Loucy (cell line): ENCODE data around the gene PELI2.
A peak's percentile ranks its signal among the peaks of the same experiment; 100 is the strongest.

Source experiments
- H2AFZ ChIP-seq: fragments of 200-600 bp; sonication (generic); 2 replicates; pipeline ENCODE4 v1.6.0; 2016; ENCODE audit warnings: antibody characterized with exemption, mild to moderate bottlenecking, low read length, moderate library complexity
- H3F3A ChIP-seq: fragments of 200-600 bp; 2 replicates; pipeline ENCODE4 v1.6.0; 2016; ENCODE audit warnings: antibody characterized with exemption, low read depth, mild to moderate bottlenecking
- H3K27me3 ChIP-seq: fragments of 200-600 bp; sonication (generic); 2 replicates; pipeline ENCODE4 v1.6.1; 2014; ENCODE audit warnings: low read length, mild to moderate bottlenecking; ENCODE audit not compliant: insufficient read depth, poor library complexity, severe bottlenecking
- H3K36me3 ChIP-seq: fragments of 200-600 bp; sonication (generic); 2 replicates; pipeline ENCODE4 v1.6.1; 2016; ENCODE audit warnings: low read length; ENCODE audit not compliant: insufficient read depth
- H3K4me1 ChIP-seq: fragments of 200-600 bp; sonication (generic); 2 replicates; pipeline ENCODE4 v1.5.1; 2014; ENCODE audit warnings: low read length, mild to moderate bottlenecking; ENCODE audit not compliant: insufficient read depth, poor library complexity, severe bottlenecking
- H3K4me2 ChIP-seq: fragments of 200-600 bp; sonication (generic); 2 replicates; pipeline ENCODE4 v1.6.0; 2014; ENCODE audit warnings: antibody characterized with exemption, low read length, low read depth, mild to moderate bottlenecking; ENCODE audit not compliant: poor library complexity, severe bottlenecking
- H3K4me3 ChIP-seq: fragments of 200-600 bp; sonication (generic); 2 replicates; pipeline ENCODE4 v1.5.1; 2014; ENCODE audit warnings: low read length, mild to moderate bottlenecking, mixed read lengths; ENCODE audit not compliant: poor library complexity, severe bottlenecking
- H3K79me2 ChIP-seq: fragments of 200-600 bp; sonication (generic); 2 replicates; pipeline ENCODE4 v1.6.1; 2014; ENCODE audit warnings: low read length; ENCODE audit not compliant: insufficient read depth
- H3K9ac ChIP-seq: fragments of 200-600 bp; sonication (generic); 2 replicates; pipeline ENCODE4 v1.6.0; 2014; ENCODE audit warnings: mild to moderate bottlenecking, low read depth, low read length, moderate library complexity; ENCODE audit not compliant: poor library complexity, severe bottlenecking
- H3K9me2 ChIP-seq: fragments of 200-600 bp; sonication (generic); replicated peaks from 2 replicates; pipeline ENCODE4 v1.6.1; 2016; ENCODE audit warnings: low read depth, low read length, mixed read lengths
- H3K9me3 ChIP-seq: fragments of 200-600 bp; sonication (generic); 2 replicates; pipeline ENCODE4 v1.6.1; 2014; ENCODE audit warnings: mild to moderate bottlenecking, antibody characterized with exemption, low read length, low read depth; ENCODE audit not compliant: insufficient read depth
- H4K20me1 ChIP-seq: fragments of 200-600 bp; sonication (generic); 2 replicates; pipeline ENCODE4 v1.6.0; 2014; ENCODE audit warnings: antibody characterized with exemption, low read length, mild to moderate bottlenecking; ENCODE audit not compliant: insufficient read depth, poor library complexity, severe bottlenecking
- EZH2phosphoT487 ChIP-seq: fragments of 200-600 bp; IDR thresholded peaks from 2 replicates; pipeline ENCODE4 v1.6.1; 2018; ENCODE audit warnings: antibody characterized with exemption, mild to moderate bottlenecking, moderate library complexity, borderline replicate concordance
- TF ChIP-seq, protein P1 (sequence below): fragments of 200-600 bp; sonication (generic); conservative IDR thresholded peaks from 2 replicates; pipeline ENCODE4 v1.5.1; 2014; ENCODE audit warnings: mild to moderate bottlenecking, antibody characterized with exemption, low read length

PELI2 gene

DNA sequence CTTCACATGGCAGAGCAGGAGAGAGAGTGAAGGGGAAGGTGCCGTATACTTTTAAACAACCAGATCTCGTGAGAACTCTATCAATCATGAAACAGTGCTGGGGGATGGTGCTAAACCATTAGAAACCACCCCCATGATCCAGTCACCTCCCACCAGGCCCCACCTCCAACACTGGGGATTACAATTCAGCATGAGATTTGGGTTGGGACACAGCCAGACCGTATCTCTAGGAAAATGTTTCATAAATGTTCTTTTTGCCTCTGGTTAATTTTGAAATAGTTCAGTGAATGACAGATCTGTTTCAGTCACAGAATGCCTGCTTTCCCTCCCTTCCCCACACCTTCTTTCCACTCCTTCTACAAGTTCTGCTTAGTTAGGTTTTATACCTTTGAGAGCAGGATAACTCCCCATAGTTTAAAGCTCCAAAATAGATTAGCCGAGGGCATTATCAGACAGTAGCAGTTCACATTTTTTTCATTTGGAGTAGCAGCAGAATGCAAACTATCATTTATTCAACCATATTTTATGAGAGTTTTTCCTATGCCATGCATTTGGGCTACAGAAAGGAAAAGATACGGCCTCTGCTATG, 27.1 kb downstream of the PELI2 start:
- Histone ChIP-seq H3F3A (peaks cover 6% of the 10 kb centered on the region; the same call in 1 of the 2 replicates), H3K9me2 (no peaks in the 10 kb centered on the region), H3K27me3 (no peaks in the 10 kb centered on the region), H3K4me2 (peak overlapping the region; percentile 71), H3K9me3 (no peaks in the 10 kb centered on the region), H3K9ac (no peak overlapping the region), H3K36me3 (peaks cover 22% of the 10 kb centered on the region; the same call in 1 of the 2 replicates), H3K4me1 (peaks cover 93% of the 10 kb centered on the region), H3K79me2 (peaks cover 100% of the 10 kb centered on the region), H4K20me1 (peaks cover 95% of the 10 kb centered on the region), H2AFZ (no peak overlapping the region), H3K4me3 (no peak overlapping the region)
- TF ChIP-seq, protein P1, sequence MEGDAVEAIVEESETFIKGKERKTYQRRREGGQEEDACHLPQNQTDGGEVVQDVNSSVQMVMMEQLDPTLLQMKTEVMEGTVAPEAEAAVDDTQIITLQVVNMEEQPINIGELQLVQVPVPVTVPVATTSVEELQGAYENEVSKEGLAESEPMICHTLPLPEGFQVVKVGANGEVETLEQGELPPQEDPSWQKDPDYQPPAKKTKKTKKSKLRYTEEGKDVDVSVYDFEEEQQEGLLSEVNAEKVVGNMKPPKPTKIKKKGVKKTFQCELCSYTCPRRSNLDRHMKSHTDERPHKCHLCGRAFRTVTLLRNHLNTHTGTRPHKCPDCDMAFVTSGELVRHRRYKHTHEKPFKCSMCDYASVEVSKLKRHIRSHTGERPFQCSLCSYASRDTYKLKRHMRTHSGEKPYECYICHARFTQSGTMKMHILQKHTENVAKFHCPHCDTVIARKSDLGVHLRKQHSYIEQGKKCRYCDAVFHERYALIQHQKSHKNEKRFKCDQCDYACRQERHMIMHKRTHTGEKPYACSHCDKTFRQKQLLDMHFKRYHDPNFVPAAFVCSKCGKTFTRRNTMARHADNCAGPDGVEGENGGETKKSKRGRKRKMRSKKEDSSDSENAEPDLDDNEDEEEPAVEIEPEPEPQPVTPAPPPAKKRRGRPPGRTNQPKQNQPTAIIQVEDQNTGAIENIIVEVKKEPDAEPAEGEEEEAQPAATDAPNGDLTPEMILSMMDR: no peak
- TF ChIP-seq EZH2phosphoT487: no peak

DNA sequence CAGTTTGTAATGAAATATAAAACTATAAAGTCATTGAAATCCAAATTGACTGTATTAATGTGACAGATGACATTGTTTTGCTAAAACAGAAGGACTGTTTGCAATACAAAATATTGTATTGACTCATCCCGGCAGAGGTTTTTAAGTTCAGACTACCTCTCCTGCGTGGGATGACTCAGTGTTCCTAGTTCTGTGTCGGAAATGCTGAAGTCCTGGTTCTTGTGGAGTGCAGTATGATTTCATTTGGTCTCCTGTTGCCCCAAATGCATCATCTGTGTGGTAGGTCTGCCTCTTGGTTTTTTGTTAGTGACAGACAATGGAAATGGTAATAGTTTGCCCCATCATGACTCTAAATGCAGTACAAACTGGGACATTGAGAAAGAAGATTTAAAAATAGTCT, 27.8 kb downstream of the PELI2 start:
- TF ChIP-seq, protein P1: no peak
- TF ChIP-seq EZH2phosphoT487: no peak
- H3K4me1 ChIP-seq: peaks cover 93% of the 10 kb centered on the region
- peaks cover 18% of the 10 kb centered on the region; the same call in 1 of the 2 replicates for H3K36me3 ChIP-seq
- peaks cover 100% of the 10 kb centered on the region for H3K79me2 ChIP-seq
- H2AFZ ChIP-seq: no peak overlapping the region
- peak overlapping the region; percentile 71 for H3K4me2 ChIP-seq
- no peaks in the 10 kb centered on the region for H3K27me3 ChIP-seq
- peaks cover 94% of the 10 kb centered on the region for H4K20me1 ChIP-seq
- H3K9me2 ChIP-seq: no peaks in the 10 kb centered on the region
- no peak overlapping the region for H3K4me3 ChIP-seq
- H3K9ac ChIP-seq: no peak overlapping the region
- no peaks in the 10 kb centered on the region for H3K9me3 ChIP-seq
- peaks cover 6% of the 10 kb centered on the region; the same call in 1 of the 2 replicates for H3F3A ChIP-seq

DNA sequence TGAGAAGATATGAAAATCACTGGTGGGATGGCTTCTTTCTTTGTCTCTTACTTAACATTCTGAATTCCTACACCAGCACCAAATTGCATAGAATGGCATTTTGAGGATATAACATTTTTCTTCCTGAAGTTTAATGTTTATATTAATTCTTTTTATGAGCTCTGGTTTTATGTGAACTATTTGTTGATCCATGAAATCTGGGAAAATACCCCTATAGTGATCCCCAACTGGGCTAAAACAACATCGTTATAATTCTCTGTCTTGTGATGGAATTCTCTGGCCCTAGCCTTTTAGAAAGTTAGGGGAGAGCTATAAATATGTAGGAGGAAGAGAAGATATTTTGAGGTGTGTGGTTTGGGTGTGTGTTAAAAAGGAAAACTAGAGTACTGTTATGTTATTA, 29.2 kb downstream of the PELI2 start:
- Histone ChIP-seq H3K36me3 (peaks cover 18% of the 10 kb centered on the region; the same call in 1 of the 2 replicates), H3K9me3 (no peaks in the 10 kb centered on the region), H3F3A (peaks cover 6% of the 10 kb centered on the region; the same call in 1 of the 2 replicates), H3K79me2 (peaks cover 100% of the 10 kb centered on the region), H4K20me1 (peaks cover 93% of the 10 kb centered on the region), H3K4me2 (peak overlapping the region; percentile 71), H3K9me2 (no peaks in the 10 kb centered on the region), H3K4me1 (peaks cover 94% of the 10 kb centered on the region), H3K9ac (no peak overlapping the region), H3K4me3 (peak overlapping the region; percentile 64), H2AFZ (no peak overlapping the region), H3K27me3 (no peaks in the 10 kb centered on the region)
- TF ChIP-seq, protein P1: no peak
- no peak for TF ChIP-seq EZH2phosphoT487
